Lung (tissue), 12 donors: ENCODE results near the gene ECE1. TPM values are rescaled to one million over a fixed set of nuclear protein-coding genes. Genes with fewer than 3 reads are reported as not detected.

Experiments used
- ATAC-seq: fragments of 200-7000 bp; cut with Tn5 transposase; one replicate; pipeline ENCODE4 v1.9.1; 2020; ENCODE audit warnings: moderate number of reproducible peaks; ENCODE audit not compliant: insufficient read depth, low FRiP score
- DNase-seq, 3 donors: peaks; one replicate each; pipeline ENCODE4 v3.0.0-alpha.2; 2013 to 2017
- H3K27ac ChIP-seq, 2 donors: one replicate each; pipeline ENCODE4 v1.5.1; 2013; ENCODE audit warnings: mild to moderate bottlenecking in 2 of 2, moderate library complexity in 2 of 2, control low read depth in 1 of 2, inconsistent platforms in 1 of 2, low read depth in 1 of 2, low read length in 1 of 2
- H3K27me3 ChIP-seq, 3 donors: one replicate each; pipeline ENCODE4 v1.5.1; 2013; ENCODE audit warnings: low read length in 2 of 3; ENCODE audit not compliant: control insufficient read depth in 3 of 3, insufficient read depth in 3 of 3
- H3K36me3 ChIP-seq, 4 donors: one replicate each; pipeline ENCODE4 v1.5.1; 2013; ENCODE audit warnings: low read length in 4 of 4, mild to moderate bottlenecking in 1 of 4, moderate library complexity in 1 of 4; ENCODE audit not compliant: control insufficient read depth in 4 of 4, insufficient read depth in 4 of 4
- H3K4me1 ChIP-seq, 5 donors: one replicate each; pipeline ENCODE4 v1.5.1; 2013; ENCODE audit warnings: low read length in 5 of 5, mild to moderate bottlenecking in 2 of 5, moderate library complexity in 1 of 5; ENCODE audit not compliant: control insufficient read depth in 5 of 5, insufficient read depth in 5 of 5
- H3K4me3 ChIP-seq: one replicate; pipeline ENCODE4 v1.5.1; 2013; ENCODE audit warnings: mild to moderate bottlenecking, control low read depth, moderate library complexity
- H3K9ac ChIP-seq, 2 donors: one replicate each; pipeline ENCODE4 v1.5.1; 2013; ENCODE audit warnings: low read length in 2 of 2, control low read depth in 1 of 2; ENCODE audit not compliant: insufficient read depth in 1 of 2
- H3K9me3 ChIP-seq, 4 donors: one replicate each; pipeline ENCODE4 v1.5.1; 2013; ENCODE audit warnings: low read length in 3 of 4, mild to moderate bottlenecking in 1 of 4, moderate library complexity in 1 of 4; ENCODE audit not compliant: control insufficient read depth in 4 of 4, insufficient read depth in 3 of 4
- CTCF ChIP-seq: IDR thresholded peaks from 2 replicates; pipeline ENCODE4 v1.5.1; 2012; ENCODE audit warnings: mild to moderate bottlenecking; ENCODE audit errors: control extremely low read depth, extremely low read depth
- WGBS, 2 donors: extraction: QIAGEN DNeasy Blood & Tissue Kit; methylation state at CpG; one replicate each; pipeline ENCODE4 v1.1.7; 2013; 5-methylcytosine and 5-hydroxymethylcytosine counted together
- polyA plus RNA-seq, 2 donors: library from polyadenylated mRNA; stranded (reverse); fragments of 200-250 nt; gene quantifications; one replicate each; pipeline ENCODE4 v1.2.1, GENCODE V29; 2013
- total RNA-seq, 2 donors: library from RNA; depleted of rRNA in 1 of 2; stranded (reverse); fragments of >200 nt in 1 of 2; gene quantifications; one replicate each; pipeline ENCODE4 v1.2.1, GENCODE V29; 2014 to 2021
- donor health status: control.
- donor health status: control.
- donor health status: Bipolar disorder and iron deficiency.
- donor health status: healthy.
- donor health status: DM: yes; HTN: yes; CAD: no.

The ECE1 gene
- total and polyA plus RNA-seq, 4 donors = 55.7 to 129 (median 105) TPM

DNA sequence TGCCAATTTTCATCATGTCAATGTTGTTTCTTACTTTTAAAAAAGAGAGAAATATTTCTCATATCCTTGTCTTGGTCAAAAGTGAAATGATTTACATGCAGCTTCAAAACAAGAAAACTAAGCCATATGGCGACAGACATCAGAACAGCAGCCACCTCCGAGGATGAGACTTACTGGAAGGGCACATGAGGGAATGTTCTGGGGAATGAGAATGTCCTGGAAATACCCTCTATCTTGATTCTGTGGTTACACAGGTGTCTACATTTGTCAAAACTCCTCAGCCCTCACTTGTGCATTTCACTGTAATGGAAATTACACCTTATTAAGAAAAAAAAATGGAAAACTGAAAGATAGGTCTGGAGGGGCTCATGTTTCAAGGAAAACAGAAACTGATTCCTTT, 14.2 kb upstream of the ECE1 start:
- Histone ChIP-seq H3K27me3 (no peaks in the 10 kb centered on the region), H3K36me3 (no peaks in the 10 kb centered on the region), H3K9ac (no peak overlapping the region), H3K27ac (no peak overlapping the region), H3K4me3 (no peak overlapping the region), H3K9me3 (peaks cover 0 to 2% (median 0%) of the 10 kb centered on the region in 4 donors), H3K4me1 (peaks cover 0 to 24% (median 4%) of the 10 kb centered on the region in 5 donors)
- DNase-seq (no peak), ATAC-seq (no peak)
- no peak for TF ChIP-seq CTCF
- 87 to 91% methylated on average over 2 of the region's 2 CpGs for WGBS, 2 donors

DNA sequence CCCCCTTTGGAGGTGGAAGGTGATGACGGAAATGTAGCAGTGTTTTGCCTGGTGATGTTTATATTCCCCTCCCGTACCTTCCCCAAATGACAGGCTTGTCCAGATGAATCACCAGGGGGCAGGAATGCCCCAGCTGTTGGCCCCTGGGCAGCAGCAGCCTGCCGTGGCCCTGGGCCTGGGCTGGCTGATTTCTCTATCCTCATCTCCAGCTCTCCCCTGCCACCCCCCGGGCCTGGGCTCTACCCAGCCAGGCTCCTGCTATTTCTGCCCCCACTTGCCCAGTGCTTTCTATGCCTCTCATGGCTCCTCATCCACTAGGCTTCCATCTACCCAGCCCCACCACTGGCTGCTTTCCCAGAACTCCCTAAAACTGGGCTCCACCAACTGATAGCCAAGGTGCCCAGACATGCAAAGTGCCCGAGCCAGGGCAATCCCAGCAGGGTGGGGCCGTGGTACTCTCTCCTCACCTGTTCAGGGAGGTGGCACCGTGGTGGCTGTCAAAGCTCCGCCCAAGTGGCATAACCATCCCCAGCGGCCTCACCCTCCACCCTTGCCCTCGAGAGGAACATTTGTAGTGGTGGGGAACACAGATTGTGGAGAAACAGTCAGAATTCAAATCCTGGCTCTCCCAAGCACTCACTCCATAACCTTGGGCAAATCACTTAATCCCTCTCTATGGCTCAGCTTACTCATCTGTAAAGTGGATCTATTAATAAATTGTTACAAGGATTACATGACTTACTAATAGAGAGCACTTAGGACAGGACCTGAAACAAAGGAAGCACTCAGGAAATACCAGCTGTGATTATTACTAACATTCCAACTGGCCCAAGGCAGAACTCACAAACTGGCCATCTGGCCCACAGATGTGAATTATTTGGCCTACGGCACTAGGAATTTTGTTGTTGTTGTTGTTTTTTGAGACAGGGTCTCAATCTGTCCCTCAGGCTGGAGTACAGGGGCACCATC, 12.8 kb upstream of the ECE1 start:
- no peak for DNase-seq

GRCh38 chr1:21301794-21302440, 11.7 kb upstream of the ECE1 start:
- no peak for ATAC-seq
- no peak for TF ChIP-seq CTCF
- Histone ChIP-seq H3K36me3 (no peaks in the 10 kb centered on the region), H3K4me1 (peaks cover 0 to 15% (median 0%) of the 10 kb centered on the region in 5 donors), H3K4me3 (no peak overlapping the region), H3K9ac (no peak overlapping the region), H3K9me3 (peaks cover 0 to 2% (median 0%) of the 10 kb centered on the region in 4 donors), H3K27me3 (no peaks in the 10 kb centered on the region), H3K27ac (peak overlapping the region in 1 of 2 donors; percentile 18)
- DNase-seq = no peak
- WGBS, 2 donors = 82 to 86% methylated on average over 10 of the region's 10 CpGs

More for the DNA sequence above, 12.8 kb upstream of the ECE1 start:
- ATAC-seq = peak; percentile 15
- TF ChIP-seq CTCF = no peak
- peak overlapping the region in 1 of 2 donors; percentile 68 for H3K27ac ChIP-seq
- H3K9me3 ChIP-seq = peaks cover 0 to 2% (median 0%) of the 10 kb centered on the region in 4 donors
- peaks cover 0 to 15% (median 2%) of the 10 kb centered on the region in 5 donors for H3K4me1 ChIP-seq
- 52 to 69% methylated on average over 11 of the region's 11 CpGs for WGBS, 2 donors
- no peak overlapping the region for H3K4me3 ChIP-seq
- no peaks in the 10 kb centered on the region for H3K36me3 ChIP-seq
- no peak overlapping the region for H3K9ac ChIP-seq
- H3K27me3 ChIP-seq = no peaks in the 10 kb centered on the region
